GM12878 (cell line): ENCODE results near the gene SOX4. TPM values are rescaled to one million over a fixed set of nuclear protein-coding genes. Genes with fewer than 3 reads are reported as not detected.

ENCODE experiments used
- CBX5 ChIP-seq: sonication (generic); IDR thresholded peaks from 2 replicates; pipeline ENCODE4 v1.6.1; 2016; ENCODE audit warnings: low read depth, moderate library complexity, mild to moderate bottlenecking, inconsistent platforms
- polyA plus RNA-seq, 11 experiments: library from polyadenylated mRNA; depleted of rRNA in 4 of 11; unstranded in 6 of 11; stranded (reverse) in 5 of 11; fragments of >200 nt; fragmentation: Nextera tagmentation in 4 of 11; fragmentation: Illumina TruSeq in 1 of 11; extraction: Ambion mirVana in 4 of 11; extraction: Trizol in 1 of 11; gene quantifications; 1 replicate in 1 of 11; 2 replicates in 10 of 11; pipeline versions ENCODE4 v1.2.1 to v1.2.3, GENCODE V29; 2011 to 2016; ENCODE audit warnings: inconsistent platforms in 2 of 11, missing spikeins in 2 of 11, low read depth in 1 of 11
- small RNA-seq: library from RNA; depleted of rRNA; stranded (forward); fragments of <200 nt; gene quantifications from one replicate; pipeline ENCODE3, GENCODE V24; 2014
- total RNA-seq, 4 experiments: library from RNA; depleted of rRNA in 3 of 4; stranded (reverse); fragments of >200 nt in 3 of 4; fragmentation: Illumina TruSeq in 1 of 4; extraction: Trizol in 1 of 4; gene quantifications; 2 replicates each; pipeline versions ENCODE4 v1.2.1 to v1.2.3, GENCODE V29; 2013 to 2021
- TF ChIP-seq, protein P1 (sequence below): fragments of 150-350 bp; IDR thresholded peaks from 2 replicates; pipeline ENCODE4 v1.6.1; 2016; ENCODE audit warnings: low read depth, low read length

SOX4 gene
- total and polyA plus RNA-seq, 10 of the 15 experiments (the other 5 are each of a cell fraction or from before 2014, with no cell fraction given) = 16.8 to 119 (median 26.5) TPM

DNA sequence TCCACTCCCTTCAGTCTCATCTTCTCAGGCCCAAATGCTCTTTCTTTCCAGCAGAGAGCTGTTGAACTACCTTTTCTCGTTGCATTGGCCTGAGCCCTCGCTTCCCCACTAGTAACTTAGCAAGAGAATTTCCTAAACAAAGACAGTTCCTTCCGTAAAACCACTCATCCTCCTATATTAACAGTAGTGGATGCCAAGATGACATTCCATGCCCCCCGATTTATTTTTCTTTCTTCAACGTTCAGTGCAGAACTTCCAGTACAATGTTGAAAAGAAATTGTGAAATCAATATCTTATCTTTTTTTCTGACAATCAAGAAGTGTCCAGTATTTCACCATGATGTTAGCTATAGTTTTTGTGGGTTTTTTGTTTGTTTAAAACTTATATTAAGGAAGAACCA, 45.8 kb downstream of the SOX4 start (continued):
- TF ChIP-seq, protein P1, sequence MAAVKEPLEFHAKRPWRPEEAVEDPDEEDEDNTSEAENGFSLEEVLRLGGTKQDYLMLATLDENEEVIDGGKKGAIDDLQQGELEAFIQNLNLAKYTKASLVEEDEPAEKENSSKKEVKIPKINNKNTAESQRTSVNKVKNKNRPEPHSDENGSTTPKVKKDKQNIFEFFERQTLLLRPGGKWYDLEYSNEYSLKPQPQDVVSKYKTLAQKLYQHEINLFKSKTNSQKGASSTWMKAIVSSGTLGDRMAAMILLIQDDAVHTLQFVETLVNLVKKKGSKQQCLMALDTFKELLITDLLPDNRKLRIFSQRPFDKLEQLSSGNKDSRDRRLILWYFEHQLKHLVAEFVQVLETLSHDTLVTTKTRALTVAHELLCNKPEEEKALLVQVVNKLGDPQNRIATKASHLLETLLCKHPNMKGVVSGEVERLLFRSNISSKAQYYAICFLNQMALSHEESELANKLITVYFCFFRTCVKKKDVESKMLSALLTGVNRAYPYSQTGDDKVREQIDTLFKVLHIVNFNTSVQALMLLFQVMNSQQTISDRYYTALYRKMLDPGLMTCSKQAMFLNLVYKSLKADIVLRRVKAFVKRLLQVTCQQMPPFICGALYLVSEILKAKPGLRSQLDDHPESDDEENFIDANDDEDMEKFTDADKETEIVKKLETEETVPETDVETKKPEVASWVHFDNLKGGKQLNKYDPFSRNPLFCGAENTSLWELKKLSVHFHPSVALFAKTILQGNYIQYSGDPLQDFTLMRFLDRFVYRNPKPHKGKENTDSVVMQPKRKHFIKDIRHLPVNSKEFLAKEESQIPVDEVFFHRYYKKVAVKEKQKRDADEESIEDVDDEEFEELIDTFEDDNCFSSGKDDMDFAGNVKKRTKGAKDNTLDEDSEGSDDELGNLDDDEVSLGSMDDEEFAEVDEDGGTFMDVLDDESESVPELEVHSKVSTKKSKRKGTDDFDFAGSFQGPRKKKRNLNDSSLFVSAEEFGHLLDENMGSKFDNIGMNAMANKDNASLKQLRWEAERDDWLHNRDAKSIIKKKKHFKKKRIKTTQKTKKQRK = no peak
- no peak for TF ChIP-seq CBX5

Small RNA genes within 50 kb of the gene (small RNA-seq; reads per million reads assigned to genes)
- gene BOLA2P3 = not detected
